Activated CD4-positive, alpha-beta memory T cell treated with anti-CD3 and anti-CD28 coated beads for 36 hours (primary cell): ENCODE measurements around the gene ABCB6. TPM values are rescaled to one million over a fixed set of nuclear protein-coding genes. Genes with fewer than 3 reads are reported as not detected.
A peak's percentile ranks its signal among the peaks of the same experiment; 100 is the strongest.

Experiments used
- CTCF ChIA-PET: fragments of 350-600 bp; sonication (Branson Sonifier 250); formaldehyde crosslinking; loops from one replicate; lab custom pipeline; 2021; ENCODE audit warnings: antibody characterized with exemption, inconsistent platforms; lab: Charles Lee
- POLR2A ChIA-PET: fragments of 350-600 bp; sonication (Branson Sonifier 250); formaldehyde crosslinking; loops from one replicate; lab custom pipeline; 2021; ENCODE audit warnings: antibody characterized with exemption; lab: Charles Lee
- DNase-seq: peaks from one replicate; pipeline ENCODE4 v3.0.0-alpha.2; 2020
- H3K27ac Mint-ChIP-seq: one replicate; pipeline ENCODE4 v1.8.0; 2021; ENCODE audit warnings: mixed read lengths
- H3K27me3 Mint-ChIP-seq: one replicate; pipeline ENCODE4 v1.8.0; 2021; ENCODE audit warnings: mixed read lengths
- H3K36me3 Mint-ChIP-seq: one replicate; pipeline ENCODE4 v1.8.0; 2021; ENCODE audit warnings: mixed read lengths
- H3K4me1 Mint-ChIP-seq: one replicate; pipeline ENCODE4 v1.8.0; 2021; ENCODE audit warnings: low read depth, mixed read lengths
- H3K4me3 Mint-ChIP-seq: one replicate; pipeline ENCODE4 v1.8.0; 2021; ENCODE audit warnings: mild to moderate bottlenecking, mixed read lengths
- H3K9me3 Mint-ChIP-seq: one replicate; pipeline ENCODE4 v1.8.0; 2021; ENCODE audit warnings: mixed read lengths
- intact Hi-C: fragments of 100-400 bp; cut with micrococcal nuclease; formaldehyde crosslinking; loops from one replicate; pipeline ENCODE4 v1.15.1; 2023
- total RNA-seq, 2 experiments: library from RNA; stranded (reverse); gene quantifications; one replicate each; pipeline ENCODE4 v1.2.3, GENCODE V29; 2021

ABCB6 gene
- total RNA-seq, 2 experiments from 2014 or later, result 11.5 to 11.7 TPM

DNA sequence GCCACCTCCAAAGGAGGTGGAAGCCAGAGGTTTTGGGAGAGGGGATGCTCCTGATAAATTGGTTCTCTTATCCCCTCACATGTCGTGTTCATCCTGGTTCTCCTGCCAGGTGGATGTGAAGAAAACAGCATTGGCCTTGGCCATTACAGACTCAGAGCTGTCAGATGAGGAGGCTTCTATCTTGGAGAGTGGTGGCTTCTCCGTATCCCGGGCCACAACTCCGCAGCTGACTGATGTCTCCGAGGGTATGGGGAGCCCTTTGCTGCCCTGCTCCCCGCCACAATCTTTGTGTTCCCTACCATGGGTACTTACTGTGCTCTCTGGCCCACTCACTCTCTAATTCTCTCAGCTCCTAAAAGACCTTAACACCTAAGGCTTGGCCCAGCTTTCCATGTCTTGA is 37.2 kb downstream of the ABCB6 start:
- no peak for DNase-seq
- H3K27ac Mint-ChIP-seq, result peak overlapping the region; percentile 72
- no peaks in the 10 kb centered on the region for H3K9me3 Mint-ChIP-seq
- CTCF ChIA-PET, result interaction anchor here (0.8 to 1.6 kb wide), 5 partner anchors 8 to 27 kb away, joined by 3 to 7 read pairs (median 5); partner anchors contain the start of gene SLC23A3
- peaks cover 35% of the 10 kb centered on the region for H3K4me1 Mint-ChIP-seq
- H3K4me3 Mint-ChIP-seq, result no peak overlapping the region
- intact Hi-C loops, result no loop called here
- POLR2A ChIA-PET, result interaction anchor here (1.1 to 2.1 kb wide), 2 partner anchors 16 to 25 kb away, joined by 3 to 7 read pairs; partner anchors contain the start of gene ZFAND2B
- peaks cover 20% of the 10 kb centered on the region for H3K36me3 Mint-ChIP-seq
- H3K27me3 Mint-ChIP-seq, result no peaks in the 10 kb centered on the region

DNA sequence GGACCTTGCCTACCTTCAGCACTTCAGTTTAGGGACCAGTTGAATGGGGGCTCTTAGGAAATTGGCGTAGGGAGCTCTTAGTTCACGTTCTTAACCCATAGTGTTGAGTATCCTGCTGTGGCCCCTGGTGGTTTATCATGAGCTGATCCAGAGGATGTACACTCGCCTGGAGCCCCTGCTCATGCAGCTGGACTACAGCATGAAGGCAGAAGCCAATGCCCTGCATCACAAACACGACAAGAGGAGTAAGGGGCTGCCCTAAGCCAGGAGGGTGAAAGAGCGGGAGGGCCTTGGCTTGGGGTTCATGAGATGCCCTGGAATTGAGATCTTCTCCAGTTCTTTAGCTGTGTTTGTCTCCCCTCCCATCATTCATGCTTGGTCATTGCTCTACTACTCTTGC is 37.8 kb downstream of the ABCB6 start:
- H3K4me3 Mint-ChIP-seq, result no peak overlapping the region
- intact Hi-C loops, result no loop called here
- H3K4me1 Mint-ChIP-seq, result peaks cover 34% of the 10 kb centered on the region
- no peak for DNase-seq
- CTCF ChIA-PET, result interaction anchor here (1.1 to 1.6 kb wide), 2 partner anchors 11 to 22 kb away, joined by 5 read pairs; partner anchors contain the start of gene SLC23A3
- H3K27ac Mint-ChIP-seq, result peak overlapping the region; percentile 72
- POLR2A ChIA-PET, result interaction anchor here (1.1 to 2.1 kb wide), 2 partner anchors 16 to 25 kb away, joined by 3 to 7 read pairs; partner anchors contain the start of gene ZFAND2B
- H3K36me3 Mint-ChIP-seq, result peaks cover 17% of the 10 kb centered on the region
- H3K9me3 Mint-ChIP-seq, result no peaks in the 10 kb centered on the region
- H3K27me3 Mint-ChIP-seq, result no peaks in the 10 kb centered on the region

DNA sequence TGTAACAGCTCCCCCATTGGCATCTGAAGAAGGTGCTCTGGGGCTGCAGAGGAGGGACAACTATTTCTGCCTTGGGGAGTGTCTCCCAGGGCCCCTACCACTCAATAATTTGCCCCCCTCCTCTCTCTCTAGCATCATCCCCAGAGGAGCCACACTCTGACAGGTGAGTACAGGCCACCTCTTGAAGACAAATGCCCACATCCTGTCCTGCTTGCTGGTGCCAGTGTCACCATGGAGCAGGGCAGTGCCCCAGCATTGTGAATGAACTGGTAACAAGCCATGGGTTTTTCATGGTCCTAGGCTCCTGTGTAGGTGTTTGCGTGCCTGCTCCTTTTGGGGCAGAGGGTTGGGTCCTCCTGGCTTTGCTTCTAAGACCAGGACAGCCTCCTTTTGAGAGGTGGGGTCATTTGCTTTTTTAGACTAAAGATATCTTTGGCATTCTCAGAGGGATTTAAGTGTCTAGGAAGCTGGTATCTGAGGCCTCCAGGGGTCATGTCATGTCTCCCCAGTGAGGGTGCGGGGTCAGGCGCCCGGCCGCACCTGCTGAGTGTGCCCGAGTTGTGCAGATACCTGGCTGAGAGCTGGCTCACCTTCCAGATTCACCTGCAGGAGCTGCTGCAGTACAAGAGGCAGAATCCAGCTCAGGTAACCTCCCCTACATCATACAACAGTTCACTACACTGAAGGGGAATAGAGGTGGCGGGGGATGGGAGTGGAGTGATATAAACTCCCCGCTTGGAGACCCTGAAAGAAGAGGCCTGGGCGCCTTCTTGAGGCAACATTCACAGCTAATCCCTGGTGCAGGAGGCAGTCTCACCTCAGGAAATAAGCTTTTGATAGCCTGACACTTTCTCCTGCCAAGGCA is 38.9 kb downstream of the ABCB6 start:
- DNase-seq, result no peak
- intact Hi-C loops, result loop anchor here (10.0 kb wide), 3 partner anchors 365 to 895 kb away; partner anchors contain the start of genes CHPF, TMEM198 and TTLL4
- H3K9me3 Mint-ChIP-seq, result no peaks in the 10 kb centered on the region
- ChIA-PET CTCF (interaction anchor here (0.8 to 1.8 kb wide), 4 partner anchors 20 to 115 kb away, joined by 3 to 7 read pairs (median 3); partner anchors contain the start of gene ZFAND2B), POLR2A (interaction anchor here (0.6 to 1.3 kb wide), 2 partner anchors 14 to 26 kb away, joined by 3 to 4 read pairs; no protein-coding TSS in a partner anchor)
- H3K4me1 Mint-ChIP-seq, result peaks cover 44% of the 10 kb centered on the region
- H3K36me3 Mint-ChIP-seq, result peaks cover 17% of the 10 kb centered on the region
- peak overlapping the region; percentile 84 for H3K4me3 Mint-ChIP-seq
- peak overlapping the region; percentile 68 for H3K27ac Mint-ChIP-seq
- H3K27me3 Mint-ChIP-seq, result no peaks in the 10 kb centered on the region

DNA sequence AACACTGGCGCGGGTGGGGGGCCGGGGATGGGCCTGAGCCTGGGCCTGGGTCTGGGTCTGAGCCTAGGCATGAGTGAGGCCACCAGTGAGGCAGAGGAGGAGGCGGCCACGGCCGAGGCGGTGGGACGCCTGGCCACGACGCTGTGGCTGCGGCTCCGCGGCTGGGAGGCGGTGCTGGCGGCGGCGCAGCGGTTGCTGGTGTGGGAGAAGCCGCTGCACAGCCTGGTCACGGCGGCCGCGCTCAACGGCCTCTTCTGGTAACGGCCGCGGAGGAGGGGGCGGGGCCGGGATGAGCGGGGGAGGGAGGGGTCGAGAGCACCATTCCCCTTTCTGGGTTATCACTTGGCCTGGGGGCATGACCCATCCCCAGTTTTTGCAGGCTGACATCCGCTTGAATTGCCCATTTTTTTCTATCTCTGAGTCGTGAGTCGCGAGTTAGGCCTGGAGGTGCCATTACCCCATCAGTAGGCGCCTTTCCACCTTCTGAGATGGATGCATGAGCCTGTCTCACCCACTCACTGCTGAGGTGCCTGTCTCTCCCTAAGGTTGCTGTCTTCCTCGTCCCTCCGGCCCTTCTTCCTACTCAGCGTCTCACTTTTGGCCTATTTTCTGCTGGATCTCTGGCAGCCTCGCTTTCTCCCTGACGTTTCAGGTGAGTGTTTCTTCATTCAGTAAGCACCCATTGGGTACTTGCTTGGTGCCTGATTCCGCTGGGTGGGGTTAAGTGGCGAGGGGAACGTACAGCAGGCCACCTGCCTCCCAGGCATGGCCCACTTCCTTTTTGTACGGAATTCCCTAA is 40.2 kb downstream of the ABCB6 start:
- H3K36me3 Mint-ChIP-seq, result peaks cover 26% of the 10 kb centered on the region

DNA sequence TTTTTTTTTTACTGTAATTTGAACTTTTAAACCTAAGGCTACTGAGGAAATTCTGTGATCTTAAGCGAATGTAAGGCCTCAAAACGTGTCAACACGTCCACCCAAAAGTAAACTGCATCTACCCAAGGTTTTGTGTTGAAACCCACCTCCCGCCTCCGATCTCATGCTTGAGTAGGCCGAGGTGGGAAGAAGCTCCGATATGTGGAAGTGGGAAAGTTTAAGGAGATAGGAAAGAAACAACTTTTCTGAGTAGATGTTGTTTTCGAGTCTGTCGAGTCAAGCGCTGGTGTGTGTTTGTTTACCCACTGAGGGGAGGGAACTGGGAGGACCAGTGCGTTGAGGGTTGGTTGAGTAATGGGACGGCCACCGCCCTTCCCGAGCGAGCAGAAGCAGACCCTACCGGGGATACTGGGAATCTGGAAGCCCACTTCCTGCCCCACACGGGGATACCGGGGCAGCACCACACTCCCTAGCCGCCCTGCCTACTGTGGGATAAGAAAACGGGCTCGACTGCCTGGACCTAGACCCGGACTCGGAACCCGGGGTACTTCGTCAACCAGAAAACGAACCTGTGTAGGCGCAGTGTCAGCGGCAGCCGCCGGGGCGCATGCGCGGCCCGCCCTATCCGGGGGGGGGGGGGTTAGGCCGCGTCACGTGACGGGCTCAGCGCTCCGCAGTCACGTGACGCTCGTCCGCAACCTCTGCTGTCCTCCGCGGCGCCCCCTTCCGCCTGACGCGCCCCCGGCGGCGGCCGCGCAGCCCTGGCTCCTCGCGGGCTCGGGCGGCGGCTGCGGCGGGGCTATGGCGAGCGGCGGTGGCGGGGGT is 41.0 kb downstream of the ABCB6 start, which contains the start of gene RETREG2:
Gene RETREG2, plus strand, starts transcription at position 724 of the 825 bp plus-strand sequence. Its CDS starts 78 bp downstream, at position 802.
- no peaks in the 10 kb centered on the region for H3K27me3 Mint-ChIP-seq
- H3K9me3 Mint-ChIP-seq, result no peaks in the 10 kb centered on the region
- intact Hi-C loops, result loop anchor here (1.0 to 10.0 kb wide), 12 partner anchors 10 to 893 kb away; partner anchors contain the start of genes ANKZF1, ATG9A, CHPF and CTDSP1
- H3K36me3 Mint-ChIP-seq, result peaks cover 27% of the 10 kb centered on the region
- peak within 1 kb of the TSS; percentile 95 for H3K4me3 Mint-ChIP-seq
- H3K27ac Mint-ChIP-seq, result peak within 1 kb of the TSS; percentile 99
- DNase-seq, result peak; percentile 86
- ChIA-PET POLR2A (interaction anchor here (1.0 to 2.5 kb wide), 7 partner anchors 18 to 268 kb away, joined by 3 to 26 read pairs (median 6); partner anchors contain the start of genes DNPEP, TUBA4B and ZFAND2B), CTCF (interaction anchor here (3.0 to 4.7 kb wide), 2 partner anchors 20 to 68 kb away, joined by 14 to 42 read pairs; partner anchors contain the start of genes GLB1L, NHEJ1 and STK16)
- H3K4me1 Mint-ChIP-seq, result peaks cover 52% of the 10 kb centered on the region

More for the DNA sequence above, 40.2 kb downstream of the ABCB6 start:
- peak; percentile 61 for DNase-seq
- peaks cover 54% of the 10 kb centered on the region for H3K4me1 Mint-ChIP-seq
- ChIA-PET POLR2A (interaction anchor here (1.3 kb wide), 1 partner anchor 27 kb away, joined by 3 read pairs; no protein-coding TSS in a partner anchor), CTCF (interaction anchor here (1.0 to 1.8 kb wide), 2 partner anchors 19 to 28 kb away, joined by 3 to 7 read pairs; partner anchors contain the start of gene ZFAND2B)
- peak overlapping the region; percentile 68 for H3K27ac Mint-ChIP-seq
- H3K4me3 Mint-ChIP-seq, result peak overlapping the region; percentile 84
- no peaks in the 10 kb centered on the region for H3K9me3 Mint-ChIP-seq
- intact Hi-C loops, result loop anchor here (1.0 to 10.0 kb wide), 5 partner anchors 9 to 894 kb away; partner anchors contain the start of genes CHPF, TMEM198 and TTLL4
- H3K27me3 Mint-ChIP-seq, result no peaks in the 10 kb centered on the region

DNA sequence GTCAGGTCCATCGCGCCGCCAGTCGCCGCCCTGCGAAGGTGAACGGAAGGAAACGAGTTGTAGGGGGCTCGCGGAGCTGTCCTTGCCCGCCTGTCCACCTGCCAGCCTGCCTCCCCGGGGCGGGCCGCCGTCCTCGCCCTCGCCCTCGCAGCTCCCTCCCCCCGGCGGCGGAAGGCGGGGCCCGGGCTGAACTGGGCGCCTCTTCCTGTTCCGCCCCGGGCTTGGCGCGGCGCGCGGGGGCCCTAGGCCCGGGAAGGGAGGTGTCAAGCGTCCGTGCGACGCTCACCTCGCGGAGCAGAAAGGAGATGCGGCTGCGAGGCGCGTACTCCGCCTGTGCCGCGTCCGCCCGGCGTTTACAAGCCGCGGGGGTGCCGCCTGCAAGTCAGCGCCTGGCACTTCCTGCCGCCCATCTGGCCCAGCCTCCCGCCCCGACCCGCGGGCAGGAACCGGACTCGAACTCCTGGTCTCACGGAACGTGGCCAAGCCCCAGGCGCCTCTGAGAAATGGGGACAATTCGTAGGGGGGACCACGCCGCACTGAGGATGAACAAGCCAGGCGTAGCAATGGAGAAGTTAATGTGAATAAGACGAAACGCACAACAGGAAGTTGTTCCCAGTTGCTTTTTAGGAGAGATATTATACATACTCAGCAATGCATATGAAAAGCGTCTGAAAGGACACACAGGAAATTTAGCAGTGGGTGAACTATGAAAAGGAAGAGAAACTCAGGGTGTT is 41.8 kb downstream of the ABCB6 start, which contains the start of gene CNPPD1:
Gene CNPPD1, minus strand, starts transcription at position 108 of the 734 bp plus-strand sequence. Its CDS starts 97 bp downstream, at position 11.
- Mint-ChIP-seq H3K9me3 (no peaks in the 10 kb centered on the region), H3K36me3 (peaks cover 30% of the 10 kb centered on the region), H3K27ac (peak within 1 kb of the TSS; percentile 99), H3K4me3 (peak within 1 kb of the TSS; percentile 95), H3K27me3 (no peaks in the 10 kb centered on the region), H3K4me1 (peaks cover 52% of the 10 kb centered on the region)
- ChIA-PET POLR2A (interaction anchor here (0.6 to 2.6 kb wide), 21 partner anchors 11 to 268 kb away, joined by 3 to 26 read pairs (median 5); partner anchors contain the start of genes ANKZF1, ATG9A, DNAJB2 and DNPEP), CTCF (interaction anchor here (0.8 to 4.7 kb wide), 12 partner anchors 12 to 147 kb away, joined by 3 to 42 read pairs (median 8); partner anchors contain the start of genes ABCB6, DNAJB2, GLB1L and NHEJ1)
- intact Hi-C loops, result loop anchor here (1.0 to 10.0 kb wide), 10 partner anchors 17 to 892 kb away; partner anchors contain the start of genes ANKZF1, ATG9A, CHPF and CTDSP1
- peak; percentile 91 for DNase-seq

DNA sequence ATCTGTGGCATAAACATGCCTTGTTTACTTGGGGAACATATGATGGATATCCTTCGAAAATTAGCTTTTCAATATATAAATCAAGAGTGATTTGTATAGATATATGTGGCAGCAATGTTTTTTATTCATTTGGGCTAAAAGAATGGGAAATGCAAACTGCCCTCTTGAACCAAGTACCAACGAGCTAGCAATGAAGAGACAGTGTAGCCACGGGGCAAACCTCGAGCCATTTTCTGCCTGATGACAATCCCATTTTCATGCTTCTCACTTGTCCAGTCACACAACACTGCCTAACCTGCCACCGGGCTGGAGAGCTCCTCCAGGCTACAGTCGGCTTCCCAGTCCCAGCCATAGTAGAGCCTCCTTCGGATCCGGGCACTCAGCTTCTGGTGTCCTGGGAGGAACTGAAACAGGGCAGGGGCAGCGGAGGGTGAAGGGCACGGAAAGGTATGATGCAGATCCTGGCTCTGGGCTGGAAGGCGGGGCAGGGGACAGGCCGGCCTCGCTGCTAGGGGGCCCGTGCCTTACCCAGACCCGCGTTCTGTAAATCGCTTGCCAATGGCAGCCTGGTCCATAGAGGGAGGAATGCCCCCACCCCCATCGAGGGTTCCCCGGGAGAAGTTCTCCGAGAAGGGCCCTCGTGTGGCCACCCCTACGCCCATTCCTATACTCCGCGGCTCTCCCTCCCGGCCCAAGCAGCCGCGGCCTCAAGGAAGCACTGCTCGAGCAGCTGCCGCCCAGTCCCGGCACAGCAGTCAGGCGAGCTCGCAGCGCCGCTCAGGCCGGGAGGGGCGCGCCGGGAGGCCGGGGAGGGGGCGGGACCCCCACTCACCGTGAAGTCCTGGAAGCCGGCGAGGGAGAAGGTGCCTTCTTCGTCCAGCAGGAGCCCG is 42.6 kb downstream of the ABCB6 start:
- POLR2A ChIA-PET, result interaction anchor here (0.6 to 2.6 kb wide), 21 partner anchors 10 to 267 kb away, joined by 3 to 26 read pairs (median 5); partner anchors contain the start of genes ANKZF1, ATG9A, DNAJB2 and DNPEP
- H3K4me3 Mint-ChIP-seq, result peak overlapping the region; percentile 95
- H3K36me3 Mint-ChIP-seq, result peaks cover 29% of the 10 kb centered on the region
- CTCF ChIA-PET, result interaction anchor here (0.7 to 4.7 kb wide), 18 partner anchors 9 to 163 kb away, joined by 3 to 42 read pairs (median 4); partner anchors contain the start of genes ABCB6, DNAJB2, GLB1L and NHEJ1
- peak; percentile 51 for DNase-seq
- peak overlapping the region; percentile 84 for H3K27ac Mint-ChIP-seq
- intact Hi-C loops, result loop anchor here (2.0 to 10.0 kb wide), 5 partner anchors 119 to 891 kb away; partner anchors contain the start of genes CHPF, CTDSP1, TMEM198 and TTLL4
- peaks cover 49% of the 10 kb centered on the region for H3K4me1 Mint-ChIP-seq
- H3K9me3 Mint-ChIP-seq, result no peaks in the 10 kb centered on the region
- H3K27me3 Mint-ChIP-seq, result no peaks in the 10 kb centered on the region

DNA sequence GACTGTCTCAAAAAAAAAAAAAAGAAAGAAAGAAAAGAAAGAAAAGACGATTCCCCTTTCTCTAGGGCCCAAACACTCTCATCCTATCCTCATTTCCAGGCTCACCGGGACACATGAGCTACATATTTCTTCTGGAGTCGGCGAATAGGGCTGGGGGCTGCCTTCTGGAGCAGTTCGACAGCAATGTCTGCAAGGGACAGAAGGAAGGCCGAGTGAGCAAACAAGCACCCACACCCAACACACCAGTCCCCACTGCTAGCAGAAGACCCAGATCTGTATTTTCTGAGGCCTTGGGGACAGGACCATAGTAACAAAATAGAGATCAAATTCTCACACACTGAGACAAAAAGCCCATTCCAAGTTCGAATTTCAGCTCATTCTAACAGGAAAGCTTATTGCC is 43.3 kb downstream of the ABCB6 start:
- ChIA-PET POLR2A (interaction anchor here (0.6 to 2.6 kb wide), 10 partner anchors 9 to 104 kb away, joined by 3 to 26 read pairs (median 7); partner anchors contain the start of genes ANKZF1, ATG9A, DNAJB2 and GLB1L), CTCF (interaction anchor here (0.7 to 4.7 kb wide), 15 partner anchors 9 to 163 kb away, joined by 3 to 42 read pairs (median 5); partner anchors contain the start of genes ABCB6, DNAJB2, GLB1L and NHEJ1)
- Mint-ChIP-seq H3K4me3 (peak overlapping the region; percentile 95), H3K27ac (peak overlapping the region; percentile 84), H3K9me3 (no peaks in the 10 kb centered on the region), H3K27me3 (no peaks in the 10 kb centered on the region), H3K4me1 (peaks cover 47% of the 10 kb centered on the region), H3K36me3 (peaks cover 26% of the 10 kb centered on the region)
- no peak for DNase-seq
- intact Hi-C loops, result loop anchor here (10.0 kb wide), 3 partner anchors 369 to 891 kb away; partner anchors contain the start of genes CHPF, TMEM198 and TTLL4
